MM.1S (cell line): ENCODE measurements around the gene FOXN3.

Experiments
- DNase-seq: peaks from one replicate; pipeline ENCODE4 v3.0.0-alpha.2; 2015
- H2AFZ ChIP-seq: fragments of 300-600 bp; sonication (generic); 2 replicates; pipeline ENCODE4 v1.6.0; 2016; ENCODE audit warnings: antibody characterized with exemption, low read length
- H3F3A ChIP-seq: fragments of 300-600 bp; sonication (generic); 2 replicates; pipeline ENCODE4 v1.6.1; 2016; ENCODE audit warnings: mild to moderate bottlenecking, antibody characterized with exemption, low read length, moderate library complexity, mixed read lengths; ENCODE audit not compliant: insufficient read depth
- H3K27ac ChIP-seq: fragments of 300-600 bp; sonication (generic); 2 replicates; pipeline ENCODE4 v1.5.1; 2016; ENCODE audit warnings: mild to moderate bottlenecking, low read length
- H3K27me3 ChIP-seq: fragments of 300-600 bp; sonication (generic); replicated peaks from 2 replicates; pipeline ENCODE4 v1.6.0; 2016; ENCODE audit warnings: low read length; ENCODE audit not compliant: insufficient read depth
- H3K36me3 ChIP-seq: fragments of 300-600 bp; sonication (generic); replicated peaks from 2 replicates; pipeline ENCODE4 v1.6.1; 2016; ENCODE audit warnings: mild to moderate bottlenecking, low read length, mixed read lengths; ENCODE audit not compliant: insufficient read depth
- H3K4me1 ChIP-seq: fragments of 300-600 bp; sonication (generic); 2 replicates; pipeline ENCODE4 v1.6.1; 2016; ENCODE audit warnings: low read length, mixed read lengths
- H3K4me2 ChIP-seq: fragments of 300-600 bp; sonication (generic); 2 replicates; pipeline ENCODE4 v1.6.0; 2016; ENCODE audit warnings: low read depth, low read length
- H3K4me3 ChIP-seq: fragments of 300-600 bp; sonication (generic); 2 replicates; pipeline ENCODE4 v1.5.1; 2016; ENCODE audit warnings: low read length, mixed read lengths
- H3K79me2 ChIP-seq: fragments of 300-600 bp; sonication (generic); 2 replicates; pipeline ENCODE4 v1.6.1; 2016; ENCODE audit warnings: mixed run types, low read length, mixed read lengths
- H3K9ac ChIP-seq: fragments of 300-600 bp; sonication (generic); 2 replicates; pipeline ENCODE4 v1.6.1; 2016; ENCODE audit warnings: low read length, mixed read lengths
- H3K9me2 ChIP-seq: fragments of 300-600 bp; sonication (generic); replicated peaks from 2 replicates; pipeline ENCODE4 v1.6.1; 2016; ENCODE audit warnings: mild to moderate bottlenecking, low read length, mixed read lengths; ENCODE audit not compliant: insufficient read depth
- H3K9me3 ChIP-seq: fragments of 300-600 bp; sonication (generic); replicated peaks from 2 replicates; pipeline ENCODE4 v1.6.1; 2016; ENCODE audit warnings: mild to moderate bottlenecking, low read length, mixed read lengths; ENCODE audit not compliant: insufficient read depth
- H4K20me1 ChIP-seq: fragments of 300-600 bp; sonication (generic); 2 replicates; pipeline ENCODE4 v1.6.1; 2016; ENCODE audit warnings: mild to moderate bottlenecking, low read length, moderate library complexity, mixed read lengths; ENCODE audit not compliant: insufficient read depth
- CTCF ChIP-seq: fragments of 300-600 bp; sonication (generic); IDR thresholded peaks from 2 replicates; pipeline ENCODE4 v1.5.1; 2016; ENCODE audit warnings: antibody characterized with exemption, low read length, mixed read lengths
- EZH2 ChIP-seq: fragments of 300-600 bp; sonication (generic); optimal IDR thresholded peaks from 2 replicates; pipeline ENCODE3; 2017; ENCODE audit warnings: low read depth, mild to moderate bottlenecking, antibody characterized with exemption, low read length, mixed read lengths
- EZH2phosphoT487 ChIP-seq: fragments of 300-600 bp; sonication (generic); IDR thresholded peaks from 2 replicates; pipeline ENCODE4 v1.6.1; 2018; ENCODE audit warnings: antibody characterized with exemption, low read length

The FOXN3 gene

GRCh38 chr14:89330236-89331002 is 86.6 kb downstream of the FOXN3 start:
- Histone ChIP-seq H3K36me3 (no peaks in the 10 kb centered on the region), H3K4me1 (0 out of 2 replicates have a peak, but pooled peaks cover 3% of the 10 kb centered on the region), H3K9me2 (no peaks in the 10 kb centered on the region), H4K20me1 (no peaks in the 10 kb centered on the region), H3K4me3 (no peak overlapping the region), H3K27me3 (no peaks in the 10 kb centered on the region), H3K4me2 (no peak overlapping the region), H2AFZ (no peak overlapping the region), H3K9ac (no peak overlapping the region), H3F3A (no peaks in the 10 kb centered on the region), H3K9me3 (no peaks in the 10 kb centered on the region), H3K27ac (no peak overlapping the region), H3K79me2 (peaks cover 43% of the 10 kb centered on the region)
- TF ChIP-seq CTCF: no peak
- no peak for TF ChIP-seq EZH2phosphoT487
- no peak for TF ChIP-seq EZH2
- DNase-seq: no peak

- H2AFZ ChIP-seq: no peak overlapping the region
- no peak overlapping the region for H3K9ac ChIP-seq
- peaks cover 14% of the 10 kb centered on the region for H3K4me1 ChIP-seq
- no peaks in the 10 kb centered on the region for H4K20me1 ChIP-seq
- no peak overlapping the region for H3K27ac ChIP-seq
- H3K4me2 ChIP-seq: no peak overlapping the region
- H3K36me3 ChIP-seq: no peaks in the 10 kb centered on the region
- peaks cover 48% of the 10 kb centered on the region for H3K79me2 ChIP-seq
- H3K27me3 ChIP-seq: no peaks in the 10 kb centered on the region
- H3K4me3 ChIP-seq: no peak overlapping the region
- no peaks in the 10 kb centered on the region for H3K9me3 ChIP-seq
- TF ChIP-seq EZH2phosphoT487: no peak
- TF ChIP-seq EZH2: no peak
- no peak for TF ChIP-seq CTCF
- no peak for DNase-seq
- no peaks in the 10 kb centered on the region for H3K9me2 ChIP-seq
- H3F3A ChIP-seq: no peaks in the 10 kb centered on the region
Measured at GRCh38 chr14:89327771-89328212, 89.2 kb downstream of the FOXN3 start.

- H3K4me1 ChIP-seq: peaks cover 14% of the 10 kb centered on the region
- H3K9me3 ChIP-seq: no peaks in the 10 kb centered on the region
- no peaks in the 10 kb centered on the region for H3K36me3 ChIP-seq
- TF ChIP-seq CTCF: no peak
- H4K20me1 ChIP-seq: no peaks in the 10 kb centered on the region
- no peaks in the 10 kb centered on the region for H3F3A ChIP-seq
- H2AFZ ChIP-seq: no peak overlapping the region
- no peak overlapping the region for H3K4me2 ChIP-seq
- H3K27me3 ChIP-seq: no peaks in the 10 kb centered on the region
- no peak for DNase-seq
- no peak overlapping the region for H3K4me3 ChIP-seq
- peaks cover 53% of the 10 kb centered on the region for H3K79me2 ChIP-seq
- H3K9ac ChIP-seq: no peak overlapping the region
- no peak overlapping the region for H3K27ac ChIP-seq
- no peaks in the 10 kb centered on the region for H3K9me2 ChIP-seq
Measured at GRCh38 chr14:89325959-89326358, 91.1 kb downstream of the FOXN3 start.
